HepG2 (cell line): Measurements from ENCODE around the gene IPMK. TPM values are rescaled to one million over a fixed set of nuclear protein-coding genes. Genes with fewer than 3 reads are reported as not detected.

Experiments used
- GATAD1 ChIP-seq: IDR thresholded peaks from 2 replicates; pipeline ENCODE4 v1.6.1; 2016; ENCODE audit warnings: missing genetic modification reagents, missing compliant biosample characterization
- GATAD2A ChIP-seq: IDR thresholded peaks from 2 replicates; pipeline ENCODE4 v1.6.1; 2016
- GMEB2 ChIP-seq: IDR thresholded peaks from 2 replicates; pipeline ENCODE4 v1.6.1; 2016; ENCODE audit warnings: missing biosample characterization, missing genetic modification reagents, low read depth
- MAZ ChIP-seq, 2 experiments: sonication (generic) in 1 of 2; formaldehyde crosslinking in 1 of 2; IDR thresholded peaks; 2 replicates each; pipeline versions ENCODE4 v1.5.0 to v1.6.1; 2012 to 2020; ENCODE audit warnings: low read depth in 2 of 2, mild to moderate bottlenecking in 2 of 2, borderline replicate concordance in 1 of 2, improper control_type of control experiment in 1 of 2, low read length in 1 of 2, missing genetic modification reagents in 1 of 2, moderate library complexity in 1 of 2
- SOX5 ChIP-seq: IDR thresholded peaks from 2 replicates; pipeline ENCODE4 v1.6.1; 2016; ENCODE audit warnings: borderline replicate concordance
- SP4 ChIP-seq: sonication (generic); formaldehyde crosslinking; IDR thresholded peaks from 2 replicates; pipeline ENCODE4 v1.8.1; 2023; ENCODE audit warnings: mild to moderate bottlenecking, missing genetic modification reagents
- ZBTB34 ChIP-seq: sonication (generic); formaldehyde crosslinking; IDR thresholded peaks from 2 replicates; pipeline ENCODE4 v1.8.0; 2022; ENCODE audit warnings: mild to moderate bottlenecking, missing genetic modification reagents
- ZBTB4 ChIP-seq: sonication (generic); formaldehyde crosslinking; IDR thresholded peaks from 2 replicates; pipeline ENCODE4 v1.4.0; 2020; ENCODE audit warnings: missing genetic modification reagents, mild to moderate bottlenecking, borderline replicate concordance
- ZMAT3 ChIP-seq: sonication (generic); formaldehyde crosslinking; conservative IDR thresholded peaks from 2 replicates; pipeline ENCODE4 v1.7.0; 2021; ENCODE audit warnings: missing genetic modification reagents
- ZMYM4 ChIP-seq: sonication (generic); formaldehyde crosslinking; IDR thresholded peaks from 2 replicates; pipeline ENCODE4 v1.8.1; 2023; ENCODE audit warnings: mild to moderate bottlenecking, missing genetic modification reagents
- ZNF343 ChIP-seq: sonication (generic); formaldehyde crosslinking; IDR thresholded peaks from 2 replicates; pipeline ENCODE4 v1.4.0; 2020; ENCODE audit warnings: mild to moderate bottlenecking, missing genetic modification reagents
- ZNF740 ChIP-seq: sonication (generic); formaldehyde crosslinking; IDR thresholded peaks from 2 replicates; pipeline ENCODE4 v1.4.0; 2020; ENCODE audit warnings: missing genetic modification reagents
- ZNF878 ChIP-seq: sonication (generic); formaldehyde crosslinking; IDR thresholded peaks from 2 replicates; pipeline ENCODE4 v1.8.1; 2023; ENCODE audit warnings: mild to moderate bottlenecking, missing genetic modification reagents, moderate library complexity
- polyA plus RNA-seq, 8 experiments: library from polyadenylated mRNA; depleted of rRNA in 3 of 8; stranded (reverse) in 7 of 8; unstranded in 1 of 8; fragments of >200 nt; fragmentation: Illumina TruSeq in 4 of 8; extraction: Trizol in 4 of 8; gene quantifications; 2 replicates each; pipeline versions ENCODE4 v1.2.1 to v1.2.3, GENCODE V29; 2011 to 2016; ENCODE audit warnings: low read depth in 4 of 8, missing spikeins in 1 of 8, mixed read lengths in 1 of 8; ENCODE audit not compliant: insufficient read depth in 1 of 8
- total RNA-seq, 5 experiments: library from RNA; depleted of rRNA; stranded (reverse); fragments of >200 nt; fragmentation: Illumina TruSeq; extraction: Trizol; gene quantifications; 2 replicates each; pipeline ENCODE4 v1.2.3, GENCODE V29; 2016; ENCODE audit warnings: low read depth in 1 of 5
- TF ChIP-seq, protein P1 (sequence below): sonication (generic); formaldehyde crosslinking; conservative IDR thresholded peaks from 2 replicates; pipeline ENCODE4 v1.4.0; 2020; ENCODE audit warnings: mild to moderate bottlenecking, missing genetic modification reagents, moderate library complexity
- TF ChIP-seq, protein P2 (sequence below): sonication (generic); formaldehyde crosslinking; IDR thresholded peaks from 2 replicates; pipeline ENCODE4 v1.4.0; 2020; ENCODE audit warnings: missing genetic modification reagents

The IPMK gene
- total and polyA plus RNA-seq, 2 of the 13 experiments (the other 11 are each of a cell fraction or from before 2014, with no cell fraction given) = 2.7 to 3.9 TPM

DNA sequence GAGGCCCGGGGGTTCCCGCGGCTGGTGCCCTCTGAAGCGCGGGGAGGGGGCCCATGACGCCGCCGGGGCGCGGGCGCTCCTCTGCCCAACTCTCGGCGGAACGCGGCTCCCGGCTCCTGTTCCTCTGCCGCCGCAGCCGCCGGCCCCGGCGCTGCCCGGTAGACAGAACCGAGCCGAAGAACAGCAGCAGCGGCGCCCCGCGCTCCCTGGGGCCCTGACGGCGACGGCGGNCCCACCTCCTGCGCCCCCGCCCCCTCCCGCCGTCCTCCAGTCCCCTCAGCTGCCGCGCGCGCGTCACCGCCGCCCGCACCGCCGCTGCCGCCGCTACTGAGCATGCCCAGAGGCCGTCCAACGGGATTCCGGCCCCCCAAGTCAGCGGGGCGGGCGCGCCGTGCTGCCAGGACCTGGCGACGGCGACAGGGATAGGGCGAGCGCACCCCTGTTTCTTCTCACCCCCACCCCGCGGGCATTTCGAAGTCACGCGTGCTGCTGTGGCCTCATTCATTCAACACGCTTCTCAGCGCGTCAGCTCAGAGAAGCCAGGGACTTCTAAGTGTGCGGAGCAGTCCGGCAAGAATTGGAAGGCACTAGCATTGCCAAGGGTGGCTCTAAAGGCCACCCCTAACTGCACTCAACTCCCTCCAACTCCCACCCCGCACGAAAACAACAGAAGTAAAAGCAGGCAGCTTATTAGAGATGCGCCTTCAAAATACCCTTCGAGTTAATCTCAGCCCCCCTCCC, at the start of gene IPMK (continued):
- no peak for TF ChIP-seq GMEB2 (CRISPR knock-in tag)
- TF ChIP-seq ZBTB34 (CRISPR knock-in tag) = peak; percentile 31; the same call in 1 of the 2 replicates
- TF ChIP-seq, protein P1, sequence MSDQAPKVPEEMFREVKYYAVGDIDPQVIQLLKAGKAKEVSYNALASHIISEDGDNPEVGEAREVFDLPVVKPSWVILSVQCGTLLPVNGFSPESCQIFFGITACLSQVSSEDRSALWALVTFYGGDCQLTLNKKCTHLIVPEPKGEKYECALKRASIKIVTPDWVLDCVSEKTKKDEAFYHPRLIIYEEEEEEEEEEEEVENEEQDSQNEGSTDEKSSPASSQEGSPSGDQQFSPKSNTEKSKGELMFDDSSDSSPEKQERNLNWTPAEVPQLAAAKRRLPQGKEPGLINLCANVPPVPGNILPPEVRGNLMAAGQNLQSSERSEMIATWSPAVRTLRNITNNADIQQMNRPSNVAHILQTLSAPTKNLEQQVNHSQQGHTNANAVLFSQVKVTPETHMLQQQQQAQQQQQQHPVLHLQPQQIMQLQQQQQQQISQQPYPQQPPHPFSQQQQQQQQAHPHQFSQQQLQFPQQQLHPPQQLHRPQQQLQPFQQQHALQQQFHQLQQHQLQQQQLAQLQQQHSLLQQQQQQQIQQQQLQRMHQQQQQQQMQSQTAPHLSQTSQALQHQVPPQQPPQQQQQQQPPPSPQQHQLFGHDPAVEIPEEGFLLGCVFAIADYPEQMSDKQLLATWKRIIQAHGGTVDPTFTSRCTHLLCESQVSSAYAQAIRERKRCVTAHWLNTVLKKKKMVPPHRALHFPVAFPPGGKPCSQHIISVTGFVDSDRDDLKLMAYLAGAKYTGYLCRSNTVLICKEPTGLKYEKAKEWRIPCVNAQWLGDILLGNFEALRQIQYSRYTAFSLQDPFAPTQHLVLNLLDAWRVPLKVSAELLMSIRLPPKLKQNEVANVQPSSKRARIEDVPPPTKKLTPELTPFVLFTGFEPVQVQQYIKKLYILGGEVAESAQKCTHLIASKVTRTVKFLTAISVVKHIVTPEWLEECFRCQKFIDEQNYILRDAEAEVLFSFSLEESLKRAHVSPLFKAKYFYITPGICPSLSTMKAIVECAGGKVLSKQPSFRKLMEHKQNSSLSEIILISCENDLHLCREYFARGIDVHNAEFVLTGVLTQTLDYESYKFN (CRISPR knock-in tag) = no peak
- peak; percentile 52; the same call in 1 of the 2 replicates for TF ChIP-seq SOX5
- TF ChIP-seq MAZ (IDR thresholded peaks at IDR 0.05; ENCODE audit: borderline replicate concordance, low read depth, low read length) = no peak
- TF ChIP-seq MAZ (CRISPR knock-in tag; IDR thresholded peaks at IDR 0.05; ENCODE audit: low read depth) = peak; percentile 53; the same call in 1 of the 2 replicates
- TF ChIP-seq GATAD2A (CRISPR knock-in tag) = peak; percentile 16; the same call in 1 of the 2 replicates
- TF ChIP-seq GATAD1 (CRISPR knock-in tag) = peak; percentile 64
- peak; percentile 35; the same call in 1 of the 2 replicates for TF ChIP-seq SP4 (CRISPR knock-in tag)
- peak; percentile 50; the same call in 1 of the 2 replicates for TF ChIP-seq ZMYM4 (CRISPR knock-in tag)
- 0 out of 2 replicates have a peak, but pooled peaks have one; percentile 42 for TF ChIP-seq ZNF343 (CRISPR knock-in tag)
- TF ChIP-seq ZMAT3 = 0 out of 2 replicates have a peak, but pooled peaks have one; percentile 43
- TF ChIP-seq, protein P2, sequence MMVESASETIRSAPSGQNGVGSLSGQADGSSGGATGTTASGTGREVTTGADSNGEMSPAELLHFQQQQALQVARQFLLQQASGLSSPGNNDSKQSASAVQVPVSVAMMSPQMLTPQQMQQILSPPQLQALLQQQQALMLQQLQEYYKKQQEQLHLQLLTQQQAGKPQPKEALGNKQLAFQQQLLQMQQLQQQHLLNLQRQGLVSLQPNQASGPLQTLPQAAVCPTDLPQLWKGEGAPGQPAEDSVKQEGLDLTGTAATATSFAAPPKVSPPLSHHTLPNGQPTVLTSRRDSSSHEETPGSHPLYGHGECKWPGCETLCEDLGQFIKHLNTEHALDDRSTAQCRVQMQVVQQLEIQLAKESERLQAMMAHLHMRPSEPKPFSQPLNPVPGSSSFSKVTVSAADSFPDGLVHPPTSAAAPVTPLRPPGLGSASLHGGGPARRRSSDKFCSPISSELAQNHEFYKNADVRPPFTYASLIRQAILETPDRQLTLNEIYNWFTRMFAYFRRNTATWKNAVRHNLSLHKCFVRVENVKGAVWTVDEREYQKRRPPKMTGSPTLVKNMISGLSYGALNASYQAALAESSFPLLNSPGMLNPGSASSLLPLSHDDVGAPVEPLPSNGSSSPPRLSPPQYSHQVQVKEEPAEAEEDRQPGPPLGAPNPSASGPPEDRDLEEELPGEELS = peak; percentile 25
- TF ChIP-seq ZNF740 (CRISPR knock-in tag) = peak; percentile 64; the same call in 1 of the 2 replicates
- no peak for TF ChIP-seq ZBTB4 (CRISPR knock-in tag)
- TF ChIP-seq ZNF878 (CRISPR knock-in tag) = 0 out of 2 replicates have a peak, but pooled peaks have one; percentile 55
